RPMI7951 (cell line): ENCODE measurements around the gene WDR7. TPM values are rescaled to one million over a fixed set of nuclear protein-coding genes. Genes with fewer than 3 reads are reported as not detected.

Experiments
- DNase-seq: peaks from one replicate; pipeline ENCODE4 v3.0.0-alpha.2; 2012; ENCODE audit warnings: low read depth
- total RNA-seq: library from RNA; depleted of rRNA; stranded (reverse); fragments of >200 nt; shearing (Covaris generic); gene quantifications from 2 replicates; pipeline ENCODE4 v1.2.3, GENCODE V29; 2014

Gene WDR7
- total RNA-seq, 1 experiment from 2014 or later: 7.0 TPM

DNA sequence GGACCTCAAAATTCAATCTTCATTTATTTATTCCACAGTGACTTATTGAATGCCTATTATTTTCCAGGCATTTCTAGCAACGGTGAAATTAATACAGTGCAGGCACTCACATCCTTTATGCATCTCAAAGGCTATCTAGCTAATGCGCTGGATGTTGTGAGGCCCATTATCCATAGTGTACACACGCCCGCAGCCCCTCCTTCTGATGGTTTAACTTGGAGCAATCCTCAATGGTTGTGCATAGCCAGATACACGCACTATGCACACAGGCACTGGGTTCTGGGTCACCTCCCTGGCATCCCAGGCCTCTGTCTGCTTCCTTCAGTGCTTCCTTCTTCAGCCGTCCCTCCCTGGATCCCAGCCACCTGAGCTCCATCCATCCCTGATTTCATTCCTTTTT is 387.2 kb downstream of the WDR7 start:
- DNase-seq: no peak

DNA sequence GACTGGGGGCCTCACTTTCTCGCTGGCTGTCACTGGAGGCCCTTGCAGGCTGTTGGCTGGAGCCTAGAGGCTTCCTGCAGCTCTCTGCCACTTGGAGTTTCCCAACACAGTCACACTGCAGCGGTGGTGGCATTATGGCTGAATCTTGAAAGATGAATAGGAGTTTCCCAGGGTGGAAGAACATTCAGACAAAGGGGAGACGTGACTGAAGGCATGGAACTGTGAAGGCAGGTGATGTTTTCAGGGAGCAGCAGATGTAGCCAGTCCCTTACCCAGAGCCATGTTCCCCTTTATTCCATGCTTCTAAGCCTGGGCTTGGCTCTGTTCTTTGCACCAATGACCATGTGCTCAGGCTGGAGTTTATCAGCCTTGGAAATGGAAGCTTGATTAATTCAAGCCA is 389.0 kb downstream of the WDR7 start:
- DNase-seq: no peak

DNA sequence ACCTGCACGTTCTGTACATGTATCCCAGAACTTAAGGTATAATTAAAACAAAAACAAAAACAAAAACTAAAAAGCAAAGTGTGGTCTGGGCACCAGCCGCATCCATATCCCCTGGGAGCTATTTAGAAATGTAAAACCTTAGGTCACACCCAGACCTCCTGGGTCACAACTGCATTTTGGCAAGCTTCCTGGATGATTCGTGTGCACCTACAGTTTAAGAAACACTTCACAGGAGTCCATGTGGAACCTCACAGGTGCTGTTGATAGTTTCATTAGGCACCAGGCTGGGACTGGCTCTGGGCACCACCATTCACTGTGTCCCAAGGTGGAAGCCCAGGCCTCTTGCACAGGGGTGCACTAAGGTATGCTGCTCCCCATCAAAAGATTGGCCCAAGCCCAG is 392.1 kb downstream of the WDR7 start:
- DNase-seq: no peak

GRCh38 chr18:57048351-57048750 is 397.2 kb downstream of the WDR7 start:
- no peak for DNase-seq

DNA sequence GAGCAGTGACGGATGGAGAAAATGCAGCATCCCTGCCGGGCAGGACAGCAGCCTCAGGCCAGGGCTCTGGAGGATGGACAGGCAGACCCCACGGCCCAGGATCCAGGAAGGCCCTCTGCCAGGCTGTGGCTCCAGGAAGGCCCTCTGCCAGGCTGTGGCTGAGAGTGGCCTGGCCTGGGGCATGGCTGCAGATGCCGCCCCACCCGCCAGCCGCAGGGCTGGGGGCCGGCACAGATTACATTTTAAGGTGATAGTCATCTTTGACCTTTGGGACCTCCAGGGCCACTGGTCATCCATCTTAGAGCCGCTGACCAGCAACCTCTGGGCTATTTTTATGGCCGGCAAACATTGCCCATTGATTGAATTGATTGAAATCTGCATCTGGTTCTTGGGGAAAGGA is 397.7 kb downstream of the WDR7 start:
- no peak for DNase-seq

DNA sequence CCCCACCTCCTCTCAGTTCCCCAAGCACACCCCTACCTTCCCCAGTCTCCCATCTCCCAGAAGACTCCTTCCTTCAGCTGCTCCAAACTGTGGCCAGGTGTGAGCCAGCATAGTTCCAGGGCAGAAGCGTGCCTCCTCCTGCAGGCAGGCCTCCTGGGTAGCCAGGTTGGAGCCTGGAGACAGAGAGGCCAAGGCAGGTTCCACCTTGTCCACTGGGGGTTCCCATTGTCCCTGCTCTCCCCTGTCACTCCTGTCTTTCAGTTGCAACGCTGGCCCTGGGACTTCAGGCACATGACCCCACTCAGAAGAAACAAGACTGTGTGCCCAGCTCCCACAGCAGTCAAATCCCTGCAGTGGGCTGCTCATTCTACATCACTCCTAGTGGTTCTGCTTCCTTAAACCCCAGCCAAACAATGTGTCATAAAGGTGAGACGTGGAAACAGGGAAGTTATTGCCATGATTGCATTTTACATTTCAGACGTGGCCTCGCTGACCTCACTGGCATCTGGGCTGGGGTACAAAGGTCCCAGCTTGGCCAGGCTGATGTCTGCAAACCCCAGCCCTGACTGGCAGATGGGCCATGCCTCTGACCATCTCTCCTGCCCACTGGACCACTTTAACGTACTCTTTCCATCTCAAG is 399.3 kb downstream of the WDR7 start:
- no peak for DNase-seq

GRCh38 chr18:57051021-57051656 is 400.0 kb downstream of the WDR7 start:
- DNase-seq: no peak

DNA sequence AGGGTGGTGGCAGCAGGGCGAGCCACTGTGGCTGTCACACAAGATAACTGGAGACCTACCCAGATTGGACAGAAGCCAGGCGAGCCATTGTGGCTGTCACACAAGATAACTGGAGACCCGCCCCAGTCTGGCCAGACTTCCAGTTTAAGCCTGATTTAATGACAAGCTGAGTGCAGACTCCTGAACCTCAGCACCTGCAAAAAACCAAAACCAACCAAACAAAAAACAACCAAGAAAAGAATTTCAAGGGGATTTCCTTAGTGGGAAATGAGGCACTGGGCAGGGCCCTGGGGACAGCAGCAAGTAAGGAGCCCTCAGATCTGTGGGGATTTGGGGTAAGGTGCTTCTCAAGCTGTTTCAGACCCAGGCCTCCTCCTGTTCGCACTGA is 400.5 kb downstream of the WDR7 start:
- no peak for DNase-seq

- DNase-seq: no peak
These were observed 401.0 kb downstream of the WDR7 start for GRCh38 chr18:57052173-57052572.

DNA sequence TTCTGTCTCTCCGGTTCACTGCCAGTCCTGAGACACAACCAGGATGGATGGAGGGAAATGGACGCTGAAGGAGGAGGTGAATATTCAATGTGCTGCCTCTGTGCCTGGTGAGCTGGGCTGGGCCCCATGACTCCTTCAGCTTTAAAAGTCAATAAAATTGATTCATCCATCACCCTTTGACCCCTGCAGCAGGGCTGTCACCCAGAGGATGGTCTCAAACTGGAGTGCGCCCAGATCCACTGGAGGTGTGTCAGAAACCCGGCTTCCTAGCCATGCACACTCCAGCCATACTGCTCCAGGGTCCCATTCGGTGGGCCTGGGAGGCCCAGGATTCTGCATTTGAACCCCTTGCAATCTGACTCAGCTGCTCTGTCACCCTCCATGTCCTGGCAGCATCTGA is 401.6 kb downstream of the WDR7 start:
- no peak for DNase-seq

DNA sequence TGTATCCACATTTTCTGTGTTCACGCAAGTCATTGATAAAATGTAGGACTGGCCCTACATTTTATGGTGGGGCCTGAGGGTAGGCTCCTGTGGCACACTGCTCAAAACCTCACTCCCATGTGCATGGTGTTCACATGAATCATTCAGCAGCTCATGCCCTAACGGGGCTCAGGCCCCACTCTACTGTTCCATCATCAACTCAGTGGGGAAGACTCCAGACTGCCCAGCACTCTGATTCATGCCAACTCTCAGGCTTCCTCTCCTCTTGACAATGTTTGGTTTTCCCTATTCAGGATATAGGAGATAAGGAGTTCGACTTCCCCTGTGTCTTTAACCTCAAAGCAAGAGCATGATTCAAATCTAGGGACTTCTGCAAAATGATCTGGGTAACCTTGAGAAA is 403.7 kb downstream of the WDR7 start:
- DNase-seq: no peak

- DNase-seq: no peak
These were observed 406.7 kb downstream of the WDR7 start for GRCh38 chr18:57057890-57058289.

DNA sequence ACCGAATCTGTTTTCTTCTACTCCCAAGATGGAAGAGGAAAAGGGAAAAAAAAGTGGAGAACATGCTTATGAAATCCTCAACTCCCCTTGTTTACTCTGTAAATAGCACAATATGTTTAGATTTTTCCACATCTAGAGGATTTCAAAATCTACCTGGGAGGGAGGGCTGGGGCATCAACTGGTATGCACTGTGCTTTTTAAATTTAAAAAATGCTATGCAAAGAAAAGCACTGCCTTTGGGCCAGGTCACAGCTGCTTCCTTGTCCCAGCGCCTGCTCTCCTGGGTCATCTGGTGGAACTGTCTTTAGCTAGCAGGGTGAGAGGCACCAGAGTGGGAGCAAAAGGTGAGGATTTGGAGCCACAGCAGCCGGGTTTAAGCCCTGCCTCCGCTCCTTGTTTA is 407.6 kb downstream of the WDR7 start:
- no peak for DNase-seq

- no peak for DNase-seq
These were observed 408.2 kb downstream of the WDR7 start for GRCh38 chr18:57059366-57059765.

DNA sequence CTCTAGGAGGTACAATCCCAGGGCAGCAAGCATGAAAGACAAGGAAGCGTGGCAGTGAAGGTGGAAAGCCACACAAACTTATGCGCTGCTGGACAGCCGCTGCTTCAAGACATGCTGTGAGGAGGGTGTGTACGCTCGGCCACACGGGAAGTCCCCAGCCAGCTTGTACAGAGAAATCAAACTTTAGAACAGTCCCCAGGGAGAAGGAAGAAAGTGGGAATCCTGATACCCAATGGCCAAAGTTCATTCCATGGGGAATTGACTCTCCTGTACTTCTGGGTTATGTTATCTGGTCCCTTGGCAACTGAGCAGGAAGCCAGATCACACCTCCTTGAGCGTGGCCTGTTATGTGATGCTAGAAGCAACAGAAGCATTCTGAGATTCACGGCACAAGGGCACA is 409.7 kb downstream of the WDR7 start:
- no peak for DNase-seq

- DNase-seq: no peak
These were observed 411.0 kb downstream of the WDR7 start for GRCh38 chr18:57062178-57062577.

DNA sequence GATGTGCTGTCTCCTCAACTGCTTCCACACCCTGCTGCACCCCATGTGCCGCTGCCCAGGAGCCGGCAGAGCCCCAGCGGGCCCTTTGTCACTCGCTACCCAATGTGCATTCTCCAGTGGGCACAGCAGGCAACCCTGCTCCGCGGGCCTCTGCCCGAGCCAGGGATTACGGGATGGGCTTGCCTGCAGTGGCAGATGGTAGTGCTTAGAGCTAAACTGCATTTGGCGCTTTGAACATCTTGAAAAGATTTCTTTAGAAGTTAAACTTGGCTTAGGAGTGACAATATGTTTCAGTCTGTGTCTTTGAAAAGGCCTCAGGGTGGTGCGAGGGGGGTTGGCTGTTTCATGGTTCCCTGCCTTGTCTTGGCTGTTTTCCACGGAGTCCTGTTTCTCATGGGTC is 411.7 kb downstream of the WDR7 start:
- no peak for DNase-seq

DNA sequence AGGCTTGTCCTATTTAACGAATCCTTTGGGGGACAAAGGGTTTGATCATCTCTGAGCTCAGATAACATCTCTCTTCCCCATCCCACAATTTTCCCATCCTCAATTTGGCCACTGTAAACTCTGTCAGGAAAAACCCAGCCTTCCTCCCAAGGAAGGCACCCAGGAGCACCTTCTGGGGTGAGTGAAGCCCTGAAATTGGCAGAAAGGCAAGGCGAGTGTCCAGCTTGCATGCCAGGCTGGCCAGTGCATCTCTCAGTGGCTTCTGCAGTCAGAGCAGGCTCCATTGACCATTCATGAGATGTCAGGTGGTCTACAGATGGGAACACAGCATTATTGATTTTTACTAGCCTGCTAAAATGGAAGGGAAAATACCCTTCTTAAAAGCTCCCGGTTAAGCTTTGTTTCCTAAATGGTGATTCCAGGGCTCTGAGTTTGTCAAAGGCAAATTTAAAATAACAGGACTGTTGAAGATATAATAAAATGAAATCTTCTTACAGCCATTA is 412.5 kb downstream of the WDR7 start:
- no peak for DNase-seq

GRCh38 chr18:57073501-57074187 is 422.5 kb downstream of the WDR7 start:
- DNase-seq: no peak

GRCh38 chr18:57075716-57076400 is 424.7 kb downstream of the WDR7 start:
- no peak for DNase-seq

DNA sequence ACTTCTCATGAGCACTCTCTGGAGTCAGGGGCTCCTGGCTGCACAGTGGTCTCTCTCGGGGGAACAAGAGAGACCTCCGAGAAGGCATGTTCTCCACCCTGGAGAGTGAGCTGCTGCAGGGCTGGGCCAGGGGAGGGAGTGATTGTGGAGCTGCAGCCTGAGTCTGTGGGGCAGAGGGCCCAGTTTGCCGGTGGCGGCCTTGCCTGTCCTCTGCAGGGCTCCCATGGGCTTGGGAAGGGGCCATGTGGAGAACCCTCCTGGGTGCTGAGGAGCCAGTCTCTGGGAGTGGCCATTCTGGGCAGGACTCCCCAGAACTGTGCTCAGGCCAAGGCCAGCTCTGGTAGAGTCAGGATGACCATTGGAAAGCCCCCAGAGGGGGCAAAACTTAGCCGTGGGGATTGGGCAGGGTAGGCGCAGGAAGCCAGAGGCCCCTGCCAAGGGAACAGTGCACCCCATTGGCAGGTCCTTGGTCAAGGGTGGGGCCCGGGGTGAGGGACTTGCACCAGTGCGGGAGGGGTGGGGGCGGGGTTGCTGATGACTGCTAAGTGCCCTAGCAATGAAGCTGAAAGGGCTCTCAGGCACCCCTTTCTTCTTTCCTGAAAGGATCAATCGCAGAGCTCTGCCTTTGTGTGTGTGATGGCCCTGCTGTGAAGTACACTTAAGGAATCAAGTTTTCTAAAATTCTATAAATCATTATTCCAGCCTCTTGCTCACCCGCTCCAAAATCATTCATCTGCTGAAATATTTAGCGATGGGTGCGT is 426.0 kb downstream of the WDR7 start:
- DNase-seq: no peak
